GM12892 (cell line): ENCODE results near the gene GRK4.

Experiments
- POLR2AphosphoS5 ChIP-seq: IDR thresholded peaks from 2 replicates; pipeline ENCODE4 v1.6.1; 2011; ENCODE audit warnings: low read depth, low read length, control low read depth
- TAF1 ChIP-seq: IDR thresholded peaks from 2 replicates; pipeline ENCODE4 v1.6.1; 2011; ENCODE audit warnings: low read depth, mild to moderate bottlenecking, control low read depth, low read length, borderline replicate concordance

DNA sequence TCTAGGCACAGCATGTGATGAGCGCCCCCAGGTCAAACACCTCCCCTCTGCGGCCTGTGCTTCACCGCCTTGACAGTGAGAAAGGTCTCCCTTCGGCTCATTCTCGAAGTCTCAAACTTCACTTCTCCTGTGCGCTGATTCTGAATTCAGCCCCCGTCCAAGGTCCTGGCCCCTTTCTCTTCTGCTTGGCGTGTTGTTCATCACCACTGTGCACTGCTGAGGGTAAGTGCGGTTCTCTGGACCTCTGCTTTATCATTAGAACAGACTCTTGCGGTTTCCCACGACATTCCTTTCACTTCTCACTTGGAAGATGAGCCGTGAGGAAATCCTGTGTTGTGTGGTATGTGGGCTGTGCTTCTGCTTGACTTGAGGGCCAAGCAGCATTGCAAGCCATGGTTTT is 99.1 kb downstream of the GRK4 start:
- TF ChIP-seq TAF1 (no peak), POLR2AphosphoS5 (no peak)
